Pancreas (tissue), 10 donors: ENCODE measurements around the gene POFUT1. TPM values are rescaled to one million over a fixed set of nuclear protein-coding genes. Genes with fewer than 3 reads are reported as not detected.

Experiments used
- ATAC-seq, 4 donors: fragments of 200-7000 bp; cut with Tn5 transposase; one replicate each; pipeline versions ENCODE4 v1.8.0 to v1.9.1; 2020; ENCODE audit warnings: mild to moderate bottlenecking in 4 of 4, moderate library complexity in 4 of 4
- DNase-seq, 6 donors: peaks; one replicate each; pipeline ENCODE4 v3.0.0-alpha.2; 2020
- FAIRE-seq: peaks from 2 replicates; lab custom pipeline; 2012; peaks lifted over from hg19 to GRCh38; lab: Jason Lieb, UNC
- H3K27ac ChIP-seq, 4 donors: fragments of 200-600 bp; sonication (generic); 1 replicate in 3 of 4; 2 replicates in 1 of 4; pipeline versions ENCODE4 v1.5.0 to v1.8.0; 2020
- H3K27me3 ChIP-seq, 4 donors: fragments of 200-600 bp; one replicate each; pipeline ENCODE4 v1.8.0; 2021
- H3K36me3 ChIP-seq, 3 donors: fragments of 200-600 bp; sonication (generic) in 1 of 3; one replicate each; pipeline versions ENCODE4 v1.5.0 to v1.8.0; 2020 to 2021
- H3K4me1 ChIP-seq, 3 donors: fragments of 200-600 bp; one replicate each; pipeline ENCODE4 v1.8.0; 2021
- H3K4me3 ChIP-seq, 4 donors: fragments of 200-600 bp; sonication (generic) in 2 of 4; one replicate each; pipeline versions ENCODE4 v1.5.0 to v1.8.0; 2020 to 2021
- H3K9me3 ChIP-seq, 4 donors: fragments of 200-600 bp; one replicate each; pipeline ENCODE4 v1.8.0; 2021
- CTCF ChIP-seq, 4 donors: fragments of 200-600 bp; sonication (generic) in 3 of 4; IDR thresholded peaks; one replicate each; pipeline versions ENCODE4 v1.5.0 to v1.8.0; 2021; ENCODE audit warnings: antibody characterized with exemption in 4 of 4
- WGBS, 2 donors: extraction: QIAGEN DNeasy Blood & Tissue Kit; methylation state at CpG; one replicate each; pipeline ENCODE4 v1.1.7; 2013; 5-methylcytosine and 5-hydroxymethylcytosine counted together
- intact Hi-C, 3 donors: fragments of 100-400 bp; cut with DNase I; formaldehyde crosslinking; loops; one replicate each; pipeline versions ENCODE4 v1.11.1 to v1.14.2; 2022
- polyA plus RNA-seq, 2 donors: library from polyadenylated mRNA; stranded (reverse); fragments of 200-250 nt; gene quantifications; one replicate each; pipeline ENCODE4 v1.2.3, GENCODE V29; 2013
- total RNA-seq, 6 donors: library from RNA; stranded (reverse); fragmentation: NEBNext Ultra II Directional in 4 of 6; extraction: Animal tissue kit (Norgen Biotek cat#: 25700) in 4 of 6; gene quantifications; one replicate each; pipeline versions ENCODE4 v1.2.1 to v1.2.4, GENCODE V29; 2021 to 2023
- donor health status: healthy with polysubstance abuse.
- donor health status: DM: no; HTN: no; CAD: no; lungs with moderate emphysema.
- donor health status: DM: no; HTN: no; CAD: no.
- donor health status: control.
- donor health status: control.
- donor health status: Bipolar disorder and iron deficiency.
- donor health status: DM: yes; HTN: yes; CAD: no.
- donor health status: DM: no; HTN: no; CAD: no.
- donor health status: DM: no; HTN: no; CAD: no.
- donor health status: DM: yes; HTN: yes; CAD: no.

Gene POFUT1
- total and polyA plus RNA-seq, 8 donors, result 7.3 to 20.7 (median 14.9) TPM

GRCh38 chr20:32179934-32180333, 27.7 kb upstream of the POFUT1 start:
- ATAC-seq, result no peak
- Histone ChIP-seq H3K4me1 (no peaks in the 10 kb centered on the region), H3K36me3 (no peaks in the 10 kb centered on the region), H3K4me3 (no peak overlapping the region), H3K27ac (no peak overlapping the region), H3K27me3 (no peaks in the 10 kb centered on the region), H3K9me3 (no peaks in the 10 kb centered on the region)
- intact Hi-C loops, result no loop called here
- 92 to 93% methylated on average over 4 of the region's 4 CpGs for WGBS, 2 donors
- no peak for DNase-seq
- TF ChIP-seq CTCF (IDR thresholded peaks at IDR 0.05), result no peak
- FAIRE-seq, result no peak

GRCh38 chr20:32181606-32182005, 26.1 kb upstream of the POFUT1 start:
- H3K4me3 ChIP-seq, result no peak overlapping the region
- H3K4me1 ChIP-seq, result no peaks in the 10 kb centered on the region
- DNase-seq (no peak), FAIRE-seq (no peak), ATAC-seq (no peak)
- H3K9me3 ChIP-seq, result no peaks in the 10 kb centered on the region
- H3K27me3 ChIP-seq, result no peaks in the 10 kb centered on the region
- intact Hi-C loops, result no loop called here
- H3K36me3 ChIP-seq, result no peaks in the 10 kb centered on the region
- no peak for TF ChIP-seq CTCF (IDR thresholded peaks at IDR 0.05)
- 92 to 94% methylated on average over 2 of the region's 2 CpGs for WGBS, 2 donors
- no peak overlapping the region for H3K27ac ChIP-seq

GRCh38 chr20:32183947-32184635, 23.6 kb upstream of the POFUT1 start:
- 93 to 94% methylated on average over 4 of the region's 4 CpGs for WGBS, 2 donors
- H3K4me3 ChIP-seq, result no peak overlapping the region
- DNase-seq (peak in 1 of 6 donors; percentile 17), FAIRE-seq (no peak), ATAC-seq (no peak)
- no peaks in the 10 kb centered on the region for H3K27me3 ChIP-seq
- H3K9me3 ChIP-seq, result no peaks in the 10 kb centered on the region
- H3K36me3 ChIP-seq, result no peaks in the 10 kb centered on the region
- H3K27ac ChIP-seq, result no peak overlapping the region
- peaks cover 0 to under 1% (median 0%) of the 10 kb centered on the region in 3 donors for H3K4me1 ChIP-seq
- no peak for TF ChIP-seq CTCF (IDR thresholded peaks at IDR 0.05)
- intact Hi-C loops, result no loop called here

GRCh38 chr20:32184961-32185603, 22.6 kb upstream of the POFUT1 start:
- no peak overlapping the region for H3K4me3 ChIP-seq
- 73 to 80% methylated on average over 10 of the region's 10 CpGs for WGBS, 2 donors
- no peaks in the 10 kb centered on the region for H3K27me3 ChIP-seq
- peaks cover 0 to 4% (median 3%) of the 10 kb centered on the region in 3 donors for H3K4me1 ChIP-seq
- intact Hi-C loops, result no loop called here
- no peaks in the 10 kb centered on the region for H3K36me3 ChIP-seq
- DNase-seq (no peak), FAIRE-seq (no peak), ATAC-seq (no peak)
- no peak overlapping the region for H3K27ac ChIP-seq
- no peak for TF ChIP-seq CTCF (IDR thresholded peaks at IDR 0.05)
- no peaks in the 10 kb centered on the region for H3K9me3 ChIP-seq

GRCh38 chr20:32186506-32186905, 21.2 kb upstream of the POFUT1 start:
- Histone ChIP-seq H3K4me3 (no peak overlapping the region), H3K27me3 (no peaks in the 10 kb centered on the region), H3K4me1 (peaks cover 0 to 4% (median 3%) of the 10 kb centered on the region in 3 donors), H3K36me3 (no peaks in the 10 kb centered on the region), H3K27ac (no peak overlapping the region), H3K9me3 (no peaks in the 10 kb centered on the region)
- no peak for TF ChIP-seq CTCF (IDR thresholded peaks at IDR 0.05)
- ATAC-seq (no peak), FAIRE-seq (no peak), DNase-seq (no peak)
- intact Hi-C loops, result no loop called here
- 96 to 100% methylated on average over 1 of the region's 1 CpG for WGBS, 2 donors
